Measurements from ENCODE around the gene SCFD2. TPM values are rescaled to one million over a fixed set of nuclear protein-coding genes. Genes with fewer than 3 reads are reported as not detected.

SCFD2 gene
- total and polyA plus RNA-seq, 2 of the 8 experiments (the other 6 are each of a cell fraction or from before 2014, with no cell fraction given) = 6.2 to 10.2 TPM

GRCh38 chr4:53191997-53192396 lies 173.9 kb downstream of the SCFD2 start (continued):
- TF ChIP-seq CTCF (IDR thresholded peaks at IDR 0.05; ENCODE audit: control extremely low read depth in 1 of 3, insufficient read depth in 1 of 3, low read depth in 1 of 3, low read length in 3 of 3) = no peak

All from H1 (cell line).